Neutrophil (primary cell): ENCODE results near the gene ZDHHC11.
"Not testable (repeated sequence)": the region's sequence is repeated elsewhere in the genome, so short reads cannot be mapped to it uniquely, and the experiment has no call there.

ENCODE experiments used
- H3K27ac ChIP-seq: fragments of 200-600 bp; sonication (generic); 2 replicates; pipeline ENCODE4 v1.5.1; 2016; ENCODE audit warnings: mild to moderate bottlenecking, moderate library complexity
- H3K27me3 ChIP-seq: fragments of 200-600 bp; sonication (generic); 2 replicates; pipeline ENCODE4 v1.6.0; 2016; ENCODE audit warnings: mild to moderate bottlenecking
- H3K36me3 ChIP-seq: fragments of 200-600 bp; sonication (generic); 2 replicates; pipeline ENCODE4 v1.5.1; 2017
- H3K4me1 ChIP-seq, 2 experiments: fragments of 200-600 bp in 1 of 2; sonication (generic) in 1 of 2; 1 replicate in 1 of 2; 2 replicates in 1 of 2; pipeline versions ENCODE4 v1.5.1 to v1.6.1; 2013 to 2016; ENCODE audit warnings: low read depth in 1 of 2, low read length in 1 of 2, mild to moderate bottlenecking in 1 of 2, moderate library complexity in 1 of 2; ENCODE audit not compliant: control insufficient read depth in 1 of 2, insufficient read depth in 1 of 2
- H3K4me3 ChIP-seq, 2 experiments: fragments of 200-600 bp in 1 of 2; sonication (generic) in 1 of 2; 1 replicate in 1 of 2; 2 replicates in 1 of 2; pipeline ENCODE4 v1.5.1; 2013 to 2016; ENCODE audit warnings: low read depth in 1 of 2, low read length in 1 of 2, mild to moderate bottlenecking in 1 of 2, moderate library complexity in 1 of 2
- H3K9me3 ChIP-seq: fragments of 200-600 bp; sonication (generic); 2 replicates; pipeline ENCODE4 v1.5.1; 2016
- TF ChIP-seq, protein P1 (sequence below): fragments of 200-600 bp; sonication (generic); IDR thresholded peaks from 2 replicates; pipeline ENCODE4 v1.5.1; 2016; ENCODE audit warnings: antibody characterized with exemption

Gene ZDHHC11

GRCh38 chr5:773517-774264 is 77.1 kb downstream of the ZDHHC11 start:
- TF ChIP-seq, protein P1, sequence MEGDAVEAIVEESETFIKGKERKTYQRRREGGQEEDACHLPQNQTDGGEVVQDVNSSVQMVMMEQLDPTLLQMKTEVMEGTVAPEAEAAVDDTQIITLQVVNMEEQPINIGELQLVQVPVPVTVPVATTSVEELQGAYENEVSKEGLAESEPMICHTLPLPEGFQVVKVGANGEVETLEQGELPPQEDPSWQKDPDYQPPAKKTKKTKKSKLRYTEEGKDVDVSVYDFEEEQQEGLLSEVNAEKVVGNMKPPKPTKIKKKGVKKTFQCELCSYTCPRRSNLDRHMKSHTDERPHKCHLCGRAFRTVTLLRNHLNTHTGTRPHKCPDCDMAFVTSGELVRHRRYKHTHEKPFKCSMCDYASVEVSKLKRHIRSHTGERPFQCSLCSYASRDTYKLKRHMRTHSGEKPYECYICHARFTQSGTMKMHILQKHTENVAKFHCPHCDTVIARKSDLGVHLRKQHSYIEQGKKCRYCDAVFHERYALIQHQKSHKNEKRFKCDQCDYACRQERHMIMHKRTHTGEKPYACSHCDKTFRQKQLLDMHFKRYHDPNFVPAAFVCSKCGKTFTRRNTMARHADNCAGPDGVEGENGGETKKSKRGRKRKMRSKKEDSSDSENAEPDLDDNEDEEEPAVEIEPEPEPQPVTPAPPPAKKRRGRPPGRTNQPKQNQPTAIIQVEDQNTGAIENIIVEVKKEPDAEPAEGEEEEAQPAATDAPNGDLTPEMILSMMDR = no peak
- no peaks in the 10 kb centered on the region for H3K4me1 ChIP-seq
- no peaks in the 10 kb centered on the region for H3K9me3 ChIP-seq
- no peak overlapping the region for H3K4me3 ChIP-seq
- no peak overlapping the region for H3K27ac ChIP-seq
- H3K36me3 ChIP-seq = no peaks in the 10 kb centered on the region
- peaks cover under 1% of the 10 kb centered on the region for H3K27me3 ChIP-seq

GRCh38 chr5:772931-773330 is 77.9 kb downstream of the ZDHHC11 start:
- H3K27ac ChIP-seq, H3K9me3 ChIP-seq, H3K36me3 ChIP-seq, H3K27me3 ChIP-seq, H3K4me3 ChIP-seq, H3K4me1 ChIP-seq: not testable (repeated sequence)

DNA sequence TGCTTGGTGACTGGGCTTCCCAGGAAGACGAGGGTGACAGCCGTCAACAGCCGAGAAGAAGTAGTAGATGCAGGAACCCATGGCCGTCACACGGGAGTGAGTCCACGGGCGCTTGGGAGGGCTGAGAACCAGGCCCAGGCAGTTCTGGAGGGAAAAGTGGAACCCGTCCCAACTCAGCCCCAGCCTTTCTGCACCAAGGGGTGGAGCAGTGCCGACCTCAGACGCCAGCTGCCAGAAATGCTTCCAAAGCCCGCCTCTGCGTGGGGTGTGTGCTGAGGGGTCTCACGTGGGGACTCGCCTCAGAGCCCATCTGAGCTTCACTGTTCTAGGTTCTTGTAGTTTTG is 78.3 kb downstream of the ZDHHC11 start:
- H3K4me3 ChIP-seq, H3K36me3 ChIP-seq, H3K4me1 ChIP-seq, H3K9me3 ChIP-seq, H3K27me3 ChIP-seq, H3K27ac ChIP-seq: not testable (repeated sequence)

GRCh38 chr5:771841-772546 is 78.8 kb downstream of the ZDHHC11 start:
- not testable (repeated sequence) for H3K4me3 ChIP-seq

GRCh38 chr5:771087-771781 is 79.6 kb downstream of the ZDHHC11 start:
- not testable (repeated sequence) for H3K36me3 ChIP-seq, H3K27me3 ChIP-seq, H3K4me3 ChIP-seq, H3K27ac ChIP-seq, H3K4me1 ChIP-seq, H3K9me3 ChIP-seq

More at GRCh38 chr5:771841-772546, 78.8 kb downstream of the ZDHHC11 start:
- not testable (repeated sequence) for H3K36me3 ChIP-seq, H3K4me1 ChIP-seq, H3K9me3 ChIP-seq, H3K27me3 ChIP-seq, H3K27ac ChIP-seq

DNA sequence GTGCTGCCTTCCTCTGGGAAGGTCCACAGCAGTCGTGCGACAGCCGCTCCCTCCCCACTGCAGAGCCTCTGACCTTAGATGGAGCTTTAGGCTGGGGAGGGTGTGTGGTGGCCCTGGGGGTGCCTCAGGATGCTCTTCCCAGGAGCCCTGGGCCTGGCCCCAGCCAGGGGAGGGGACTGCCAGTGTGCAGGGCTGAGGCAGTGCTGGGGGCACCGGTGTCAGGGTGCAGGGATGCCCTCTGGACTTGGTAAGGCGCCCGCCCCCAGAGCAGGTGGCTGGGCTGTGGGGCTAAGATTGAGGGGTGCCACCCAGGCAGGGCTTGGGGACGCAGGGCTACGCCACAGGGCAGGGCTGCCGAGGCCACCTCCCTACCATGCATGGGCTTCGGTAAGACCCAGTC is 80.2 kb downstream of the ZDHHC11 start:
- H3K36me3 ChIP-seq, H3K27ac ChIP-seq, H3K27me3 ChIP-seq, H3K4me1 ChIP-seq, H3K9me3 ChIP-seq, H3K4me3 ChIP-seq: not testable (repeated sequence)

DNA sequence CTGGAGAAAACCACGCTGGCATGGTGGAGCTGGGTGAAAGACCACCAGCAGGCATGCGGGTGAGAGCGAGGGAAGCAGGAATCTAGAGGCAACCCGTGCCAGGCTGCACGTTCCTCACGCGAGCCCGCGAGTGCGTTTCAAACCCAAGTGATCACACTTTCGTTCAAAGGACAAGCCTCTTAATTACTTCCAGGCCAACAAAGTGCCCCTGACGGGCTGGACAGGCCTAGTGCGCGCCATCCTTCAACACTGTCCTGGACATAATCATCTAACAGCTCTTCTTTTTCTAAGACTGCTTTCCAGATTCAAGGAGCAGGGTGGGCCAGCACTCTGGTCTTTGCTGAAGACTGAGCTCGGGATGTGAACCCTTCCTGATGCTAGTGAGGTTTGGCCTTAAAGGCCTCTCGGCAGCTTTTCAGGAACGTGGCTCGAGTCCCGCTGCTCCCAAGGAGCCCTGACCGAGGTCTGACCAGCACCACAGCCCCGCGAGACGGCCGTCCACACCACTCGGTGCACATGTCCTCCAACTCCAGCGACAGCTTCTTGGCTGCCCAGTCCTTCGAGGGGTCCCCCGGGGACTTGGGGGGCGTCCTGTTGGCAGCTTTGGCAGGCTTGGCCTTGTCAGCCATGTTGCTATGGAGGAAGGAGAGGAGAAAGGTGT is 81.2 kb downstream of the ZDHHC11 start:
- not testable (repeated sequence) for H3K4me3 ChIP-seq, H3K27me3 ChIP-seq, H3K36me3 ChIP-seq

GRCh38 chr5:766666-767431 is 83.9 kb downstream of the ZDHHC11 start:
- Histone ChIP-seq H3K27me3 (peaks cover 4% of the 10 kb centered on the region), H3K9me3 (no peaks in the 10 kb centered on the region), H3K4me3 (no peak overlapping the region), H3K27ac (no peak overlapping the region), H3K4me1 (no peaks in the 10 kb centered on the region), H3K36me3 (no peaks in the 10 kb centered on the region)
- TF ChIP-seq, protein P1 = no peak

More for the DNA sequence above, 81.2 kb downstream of the ZDHHC11 start:
- H3K9me3 ChIP-seq, H3K4me1 ChIP-seq, H3K27ac ChIP-seq: not testable (repeated sequence)
